IgD-negative memory B cell (primary cell): ENCODE measurements around the gene SULT2B1. TPM values are rescaled to one million over a fixed set of nuclear protein-coding genes. Genes with fewer than 3 reads are reported as not detected.
A peak's percentile ranks its signal among the peaks of the same experiment; 100 is the strongest.
"Not testable (repeated sequence)": the region's sequence is repeated elsewhere in the genome, so short reads cannot be mapped to it uniquely, and the experiment has no call there.

Experiments used
- H3K27ac Mint-ChIP-seq, 3 donors: one replicate each; pipeline ENCODE4 v1.8.0; 2020 to 2022; ENCODE audit warnings: mild to moderate bottlenecking in 3 of 3, mixed read lengths in 3 of 3, moderate library complexity in 1 of 3
- H3K27me3 Mint-ChIP-seq: one replicate; pipeline ENCODE4 v1.8.0; 2021; ENCODE audit warnings: mixed read lengths
- H3K36me3 Mint-ChIP-seq: one replicate; pipeline ENCODE4 v1.8.0; 2020; ENCODE audit warnings: mild to moderate bottlenecking, mixed read lengths
- H3K4me1 Mint-ChIP-seq, 3 donors: one replicate each; pipeline ENCODE4 v1.8.0; 2020 to 2022; ENCODE audit warnings: mixed read lengths in 3 of 3, mild to moderate bottlenecking in 1 of 3
- H3K4me3 Mint-ChIP-seq, 4 donors: one replicate each; pipeline ENCODE4 v1.8.0; 2020 to 2022; ENCODE audit warnings: mild to moderate bottlenecking in 4 of 4, mixed read lengths in 4 of 4, moderate library complexity in 3 of 4
- H3K9me3 Mint-ChIP-seq, 3 donors: one replicate each; pipeline ENCODE4 v1.8.0; 2020 to 2021; ENCODE audit warnings: mixed read lengths in 3 of 3, mild to moderate bottlenecking in 1 of 3
- polyA plus RNA-seq: library from polyadenylated mRNA; unstranded; fragments of 300-500 nt; fragmentation: Illumina TruSeq; gene quantifications from one replicate; pipeline ENCODE4 v1.2.3, GENCODE V29; 2021

Gene SULT2B1
- polyA plus RNA-seq, 1 donor from 2014 or later = not detected

- Mint-ChIP-seq H3K27ac (peak overlapping the region; percentile 18 to 91 (median 27)), H3K4me1 (peaks cover 11 to 19% (median 16%) of the 10 kb centered on the region in 3 donors), H3K4me3 (peak overlapping the region in 3 of 4 donors; percentile 84 to 95 (median 91)), H3K36me3 (peaks cover 1% of the 10 kb centered on the region), H3K27me3 (no peaks in the 10 kb centered on the region), H3K9me3 (no peaks in the 10 kb centered on the region)
Observed at GRCh38 chr19:48624791-48625723, 73.1 kb downstream of the SULT2B1 start.

- Mint-ChIP-seq H3K9me3 (no peaks in the 10 kb centered on the region), H3K36me3 (peaks cover 5% of the 10 kb centered on the region), H3K27me3 (no peaks in the 10 kb centered on the region), H3K4me3 (no peak overlapping the region), H3K27ac (peak overlapping the region in 1 of 3 donors; percentile 69), H3K4me1 (peaks cover 11 to 19% (median 14%) of the 10 kb centered on the region in 3 donors)
Observed at GRCh38 chr19:48625891-48626327, 73.9 kb downstream of the SULT2B1 start.

GRCh38 chr19:48627201-48627864, 75.4 kb downstream of the SULT2B1 start:
- Mint-ChIP-seq H3K27ac (no peak overlapping the region), H3K27me3 (no peaks in the 10 kb centered on the region), H3K4me3 (no peak overlapping the region), H3K9me3 (no peaks in the 10 kb centered on the region), H3K4me1 (peaks cover 12 to 17% (median 12%) of the 10 kb centered on the region in 3 donors), H3K36me3 (peaks cover 5% of the 10 kb centered on the region)

GRCh38 chr19:48627865-48628314, 75.9 kb downstream of the SULT2B1 start:
- Mint-ChIP-seq H3K27ac (no peak overlapping the region), H3K36me3 (peaks cover 5% of the 10 kb centered on the region), H3K9me3 (no peaks in the 10 kb centered on the region), H3K4me3 (no peak overlapping the region), H3K27me3 (no peaks in the 10 kb centered on the region), H3K4me1 (peaks cover 10 to 20% (median 14%) of the 10 kb centered on the region in 3 donors)

- H3K4me1 Mint-ChIP-seq = peaks cover 7 to 14% (median 12%) of the 10 kb centered on the region in 3 donors
- H3K9me3 Mint-ChIP-seq = no peaks in the 10 kb centered on the region
- H3K27ac Mint-ChIP-seq = peak overlapping the region in 1 of 3 donors; percentile 86
- no peak overlapping the region for H3K4me3 Mint-ChIP-seq
- H3K36me3 Mint-ChIP-seq = peaks cover 5% of the 10 kb centered on the region
- no peaks in the 10 kb centered on the region for H3K27me3 Mint-ChIP-seq
Observed at GRCh38 chr19:48628486-48629296, 76.7 kb downstream of the SULT2B1 start.

- no peaks in the 10 kb centered on the region for H3K27me3 Mint-ChIP-seq
- no peak overlapping the region for H3K4me3 Mint-ChIP-seq
- peaks cover 7 to 12% (median 9%) of the 10 kb centered on the region in 3 donors for H3K4me1 Mint-ChIP-seq
- no peak overlapping the region for H3K27ac Mint-ChIP-seq
- H3K36me3 Mint-ChIP-seq = peaks cover 6% of the 10 kb centered on the region
- no peaks in the 10 kb centered on the region for H3K9me3 Mint-ChIP-seq
Observed at GRCh38 chr19:48629297-48629598, 77.3 kb downstream of the SULT2B1 start.

GRCh38 chr19:48629599-48630295, 77.8 kb downstream of the SULT2B1 start:
- Mint-ChIP-seq H3K4me1 (peaks cover 7 to 14% (median 10%) of the 10 kb centered on the region in 3 donors), H3K4me3 (peak overlapping the region in 1 of 4 donors; percentile 70), H3K27ac (no peak overlapping the region), H3K36me3 (peaks cover 7% of the 10 kb centered on the region), H3K27me3 (no peaks in the 10 kb centered on the region), H3K9me3 (no peaks in the 10 kb centered on the region)

GRCh38 chr19:48630296-48631063, 78.5 kb downstream of the SULT2B1 start:
- H3K4me3 Mint-ChIP-seq = no peak overlapping the region

GRCh38 chr19:48631225-48631624, 79.3 kb downstream of the SULT2B1 start:
- Mint-ChIP-seq H3K9me3 (no peaks in the 10 kb centered on the region), H3K36me3 (peaks cover 7% of the 10 kb centered on the region), H3K27me3 (no peaks in the 10 kb centered on the region), H3K4me1 (peaks cover 10% of the 10 kb centered on the region in 3 donors), H3K27ac (no peak overlapping the region), H3K4me3 (peak overlapping the region in 1 of 4 donors; percentile 52)

More at GRCh38 chr19:48630296-48631063, 78.5 kb downstream of the SULT2B1 start:
- peaks cover 7% of the 10 kb centered on the region for H3K36me3 Mint-ChIP-seq
- H3K27ac Mint-ChIP-seq = peak overlapping the region in 1 of 3 donors; percentile 53
- H3K9me3 Mint-ChIP-seq = no peaks in the 10 kb centered on the region
- H3K27me3 Mint-ChIP-seq = no peaks in the 10 kb centered on the region
- H3K4me1 Mint-ChIP-seq = peaks cover 10% of the 10 kb centered on the region in 3 donors

- H3K4me3 Mint-ChIP-seq = peak overlapping the region in 3 of 4 donors; percentile 27 to 77 (median 55)
- peak overlapping the region in 2 of 3 donors; percentile 63 to 81 for H3K27ac Mint-ChIP-seq
- not testable (repeated sequence) for H3K27me3 Mint-ChIP-seq, H3K9me3 Mint-ChIP-seq, H3K4me1 Mint-ChIP-seq, H3K36me3 Mint-ChIP-seq
Observed at GRCh38 chr19:48632286-48632685, 80.3 kb downstream of the SULT2B1 start.

- peaks cover 8 to 10% (median 10%) of the 10 kb centered on the region in 3 donors for H3K4me1 Mint-ChIP-seq
- no peaks in the 10 kb centered on the region for H3K27me3 Mint-ChIP-seq
- peak overlapping the region in 3 of 4 donors; percentile 27 to 77 (median 55) for H3K4me3 Mint-ChIP-seq
- peaks cover 7% of the 10 kb centered on the region for H3K36me3 Mint-ChIP-seq
- peak overlapping the region in 2 of 3 donors; percentile 63 to 94 for H3K27ac Mint-ChIP-seq
- H3K9me3 Mint-ChIP-seq = no peaks in the 10 kb centered on the region
Observed at GRCh38 chr19:48632692-48633147, 80.7 kb downstream of the SULT2B1 start.

GRCh38 chr19:48633148-48634035, 81.4 kb downstream of the SULT2B1 start:
- peaks cover 7% of the 10 kb centered on the region for H3K36me3 Mint-ChIP-seq
- peak overlapping the region in 2 of 3 donors; percentile 76 to 94 for H3K27ac Mint-ChIP-seq
- H3K9me3 Mint-ChIP-seq = no peaks in the 10 kb centered on the region
- peaks cover 10 to 12% (median 11%) of the 10 kb centered on the region in 3 donors for H3K4me1 Mint-ChIP-seq
- H3K27me3 Mint-ChIP-seq = no peaks in the 10 kb centered on the region
- peak overlapping the region in 2 of 4 donors; percentile 88 to 92 for H3K4me3 Mint-ChIP-seq

GRCh38 chr19:48634036-48634342, 82.0 kb downstream of the SULT2B1 start:
- no peaks in the 10 kb centered on the region for H3K9me3 Mint-ChIP-seq
- H3K4me3 Mint-ChIP-seq = peak overlapping the region; percentile 76 to 94 (median 90)
- peaks cover 13 to 17% (median 16%) of the 10 kb centered on the region in 3 donors for H3K4me1 Mint-ChIP-seq
- peaks cover 10% of the 10 kb centered on the region for H3K36me3 Mint-ChIP-seq
- peak overlapping the region; percentile 91 to 94 (median 94) for H3K27ac Mint-ChIP-seq
- H3K27me3 Mint-ChIP-seq = no peaks in the 10 kb centered on the region
